GM19438 (cell line): ENCODE data around the gene MTERF2.

Experiments
- ATAC-seq: cut with Tn5 transposase; IDR thresholded peaks from one replicate; pipeline ENCODE4 v1.9.1; 2021; ENCODE audit warnings: low read depth; ENCODE audit not compliant: unreplicated experiment

MTERF2 gene

GRCh38 chr12:106954462-106955376 lies 32.2 kb downstream of the MTERF2 start:
- no peak for ATAC-seq

GRCh38 chr12:106953352-106954250 lies 33.3 kb downstream of the MTERF2 start:
- ATAC-seq, result no peak

- no peak for ATAC-seq
Measured at GRCh38 chr12:106950591-106950990, 36.4 kb downstream of the MTERF2 start.

- ATAC-seq, result no peak
Measured at GRCh38 chr12:106947461-106947860, 39.5 kb downstream of the MTERF2 start.

GRCh38 chr12:106945261-106945851 lies 41.6 kb downstream of the MTERF2 start:
- no peak for ATAC-seq

GRCh38 chr12:106942775-106943174 lies 44.2 kb downstream of the MTERF2 start:
- no peak for ATAC-seq

- no peak for ATAC-seq
Measured at GRCh38 chr12:106941481-106942156, 45.3 kb downstream of the MTERF2 start.

GRCh38 chr12:106934277-106934676 lies 52.7 kb downstream of the MTERF2 start:
- no peak for ATAC-seq
